NCI-H2196 treated with DMSO at 0.1 percent for 48 hours (cell line): ENCODE measurements around the gene MS4A15.
"Not testable (repeated sequence)": the region's sequence is repeated elsewhere in the genome, so short reads cannot be mapped to it uniquely, and the experiment has no call there.

Source experiments
- DNase-seq: peaks from one replicate; lab custom pipeline; 2025; ENCODE audit not compliant: unreplicated experiment; lab: John Stamatoyannopoulos, UW

MS4A15 gene

GRCh38 chr11:60756307-60757032 is at the start of gene MS4A15:
TSS of gene MS4A15 (plus strand) at chr11:60756867. CDS start at chr11:60763734, 6,867 bp downstream.
- no peak for DNase-seq

GRCh38 chr11:60706931-60707330 is 49.7 kb upstream of the MS4A15 start:
- no peak for DNase-seq

- DNase-seq = no peak
Measured at GRCh38 chr11:60710482-60710881, 46.2 kb upstream of the MS4A15 start.

- no peak for DNase-seq
Measured at GRCh38 chr11:60711276-60711675, 45.4 kb upstream of the MS4A15 start.

GRCh38 chr11:60713423-60713822 is 43.2 kb upstream of the MS4A15 start:
- DNase-seq = not testable (repeated sequence)

- DNase-seq = no peak
Measured at GRCh38 chr11:60717956-60718355, 38.7 kb upstream of the MS4A15 start.

GRCh38 chr11:60718524-60719316 is 37.9 kb upstream of the MS4A15 start:
- DNase-seq = no peak

- DNase-seq = no peak
Measured at GRCh38 chr11:60719391-60719790, 37.3 kb upstream of the MS4A15 start.

GRCh38 chr11:60720460-60720859 is 36.2 kb upstream of the MS4A15 start:
- no peak for DNase-seq

GRCh38 chr11:60724420-60724819 is 32.2 kb upstream of the MS4A15 start, which contains the start of gene MS4A18:
TSS of gene MS4A18 (plus strand) at chr11:60724720.
- no peak for DNase-seq

GRCh38 chr11:60725592-60725991 is 31.1 kb upstream of the MS4A15 start:
- no peak for DNase-seq

GRCh38 chr11:60731586-60731985 is 25.1 kb upstream of the MS4A15 start:
- no peak for DNase-seq

GRCh38 chr11:60734279-60734678 is 22.4 kb upstream of the MS4A15 start:
- no peak for DNase-seq

GRCh38 chr11:60739114-60739513 is 17.6 kb upstream of the MS4A15 start:
- DNase-seq = no peak

- DNase-seq = no peak
Measured at GRCh38 chr11:60740573-60740972, 16.1 kb upstream of the MS4A15 start.

GRCh38 chr11:60741421-60741820 is 15.2 kb upstream of the MS4A15 start:
- no peak for DNase-seq

- DNase-seq = no peak
Measured at GRCh38 chr11:60743058-60743457, 13.6 kb upstream of the MS4A15 start.

- DNase-seq = no peak
Measured at GRCh38 chr11:60744114-60744513, 12.6 kb upstream of the MS4A15 start.

- no peak for DNase-seq
Measured at GRCh38 chr11:60747359-60747873, 9.3 kb upstream of the MS4A15 start.

GRCh38 chr11:60748225-60748624 is 8.4 kb upstream of the MS4A15 start:
- DNase-seq = no peak

- no peak for DNase-seq
Measured at GRCh38 chr11:60748821-60749220, 7.8 kb upstream of the MS4A15 start.

- no peak for DNase-seq
Measured at GRCh38 chr11:60750911-60751310, 5.8 kb upstream of the MS4A15 start.
